Measurements from ENCODE around the gene USP54.
A peak's percentile ranks its signal among the peaks of the same experiment; 100 is the strongest.
"Not testable (repeated sequence)": the region's sequence is repeated elsewhere in the genome, so short reads cannot be mapped to it uniquely, and the experiment has no call there.

The USP54 gene

DNA sequence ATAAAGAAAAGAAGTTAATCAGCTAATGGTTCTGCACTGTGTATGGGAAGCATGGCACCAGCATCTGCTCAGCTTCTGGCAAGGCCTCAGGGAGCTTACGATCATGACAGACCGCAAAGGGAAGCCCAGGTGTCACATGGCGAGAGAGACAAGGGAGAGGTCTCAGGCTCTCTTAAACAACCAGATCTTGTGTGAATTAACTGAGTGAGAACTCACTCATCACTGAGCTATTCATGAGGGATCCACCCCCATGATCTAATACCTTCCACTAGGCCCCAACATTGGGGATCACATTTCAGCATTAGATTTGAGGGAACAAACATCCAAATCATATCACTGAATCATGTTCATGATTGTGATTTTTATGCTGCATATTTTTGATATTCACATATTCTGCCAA lies 5.8 kb downstream of the USP54 start:
- no peak for DNase-seq

- DNase-seq = no peak
These were observed 6.4 kb downstream of the USP54 start for GRCh38 chr10:73584737-73585136.

- DNase-seq = no peak
These were observed 9.2 kb downstream of the USP54 start for GRCh38 chr10:73581918-73582317.

DNA sequence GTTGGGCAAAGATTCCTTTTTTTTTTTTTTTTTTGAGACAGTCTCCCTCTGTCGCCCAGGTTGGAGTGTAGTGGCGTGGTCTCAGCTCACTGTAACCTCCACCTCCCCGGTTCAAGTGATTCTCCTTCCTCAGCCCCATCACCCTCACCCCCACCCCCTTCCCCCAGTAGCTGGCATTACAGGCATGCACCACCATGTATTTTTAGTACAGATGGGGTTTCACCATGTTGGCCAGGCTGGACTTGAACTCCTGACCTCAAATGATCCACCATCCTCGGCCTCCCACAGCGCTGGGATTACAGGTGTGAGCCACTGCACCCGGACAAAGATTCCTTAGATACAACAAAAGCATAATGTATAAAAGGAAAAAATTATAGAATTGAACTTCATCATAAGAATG lies 12.2 kb downstream of the USP54 start:
- DNase-seq = not testable (repeated sequence)

- DNase-seq = no peak
These were observed 13.4 kb downstream of the USP54 start for GRCh38 chr10:73577788-73578187.

- DNase-seq = no peak
These were observed 14.1 kb downstream of the USP54 start for GRCh38 chr10:73576890-73577591.

DNA sequence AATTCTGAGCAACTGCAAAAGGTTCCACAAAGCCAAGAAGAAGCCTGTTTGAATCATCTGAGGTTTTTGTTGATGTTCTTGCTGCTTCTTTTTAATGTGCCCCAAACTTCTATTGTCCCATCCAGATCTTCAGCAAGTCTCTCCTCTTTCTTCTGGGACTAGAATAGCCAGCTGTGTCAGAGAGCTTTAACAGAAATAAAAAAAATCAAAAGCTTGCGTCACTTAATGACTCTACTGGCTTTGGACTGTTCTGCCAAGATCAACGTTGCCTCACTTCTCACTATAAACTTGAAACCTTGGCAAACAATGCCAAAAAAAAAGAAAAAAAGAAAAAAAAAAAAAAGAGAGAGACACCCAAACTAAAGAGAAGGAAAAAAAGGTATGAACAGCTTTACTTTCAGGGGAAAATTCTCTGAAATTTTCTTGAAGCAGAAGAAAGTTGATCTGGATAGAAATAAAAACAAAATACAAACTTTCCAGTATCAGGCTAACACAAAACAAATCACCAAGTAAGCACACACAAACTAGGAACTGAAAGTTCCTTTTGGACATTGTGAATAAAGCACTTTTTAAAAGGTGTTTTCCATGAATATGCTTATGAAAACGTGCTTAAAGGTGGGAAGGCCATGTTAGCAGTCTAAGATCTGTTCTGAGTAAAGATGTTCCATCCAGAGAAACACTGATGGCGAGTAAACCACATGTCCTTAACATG lies 14.8 kb downstream of the USP54 start:
- DNase-seq = no peak

- not testable (repeated sequence) for DNase-seq
These were observed 24.1 kb downstream of the USP54 start for GRCh38 chr10:73567025-73567424.

GRCh38 chr10:73561192-73561591 lies 29.9 kb downstream of the USP54 start:
- DNase-seq = no peak

DNA sequence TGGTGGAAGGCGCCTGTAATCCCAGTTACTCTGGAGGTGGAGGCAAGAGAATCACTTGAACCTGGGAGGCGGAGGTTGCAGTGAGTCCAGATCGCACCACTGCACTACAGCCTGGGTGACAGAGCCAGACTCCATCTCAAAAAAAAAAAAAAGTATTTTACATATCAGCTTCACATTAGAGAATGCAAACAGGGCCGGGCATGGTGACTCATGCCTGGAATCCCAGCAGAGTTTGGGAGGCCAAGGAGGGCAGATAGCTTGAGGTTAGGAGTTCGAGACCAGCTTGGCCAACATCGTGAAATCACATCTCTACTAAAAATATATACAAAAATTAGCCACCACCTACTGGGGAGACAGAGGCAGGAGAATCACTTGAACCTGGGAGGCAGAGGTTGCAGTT lies 31.6 kb downstream of the USP54 start:
- DNase-seq = no peak

DNA sequence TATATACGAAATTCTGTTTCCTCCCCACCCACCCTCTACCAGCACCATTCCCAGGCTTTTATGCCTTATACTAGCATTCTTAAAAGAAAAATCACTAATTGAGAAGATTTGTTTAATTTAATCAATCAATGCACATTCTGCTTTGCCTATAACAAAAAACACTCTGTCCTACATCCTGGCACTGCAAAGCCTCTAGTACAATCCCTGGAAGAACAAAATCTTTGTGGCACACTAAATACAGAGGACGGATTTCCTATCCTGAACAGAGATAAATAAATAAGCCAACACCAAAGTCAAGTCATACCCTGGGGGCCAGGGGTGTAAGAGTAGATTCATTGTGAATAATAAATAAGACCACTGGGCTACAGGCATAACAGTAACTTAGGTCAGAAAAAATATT lies 34.3 kb downstream of the USP54 start:
- DNase-seq = no peak

- no peak for DNase-seq
These were observed 36.4 kb downstream of the USP54 start for GRCh38 chr10:73554721-73555120.

DNA sequence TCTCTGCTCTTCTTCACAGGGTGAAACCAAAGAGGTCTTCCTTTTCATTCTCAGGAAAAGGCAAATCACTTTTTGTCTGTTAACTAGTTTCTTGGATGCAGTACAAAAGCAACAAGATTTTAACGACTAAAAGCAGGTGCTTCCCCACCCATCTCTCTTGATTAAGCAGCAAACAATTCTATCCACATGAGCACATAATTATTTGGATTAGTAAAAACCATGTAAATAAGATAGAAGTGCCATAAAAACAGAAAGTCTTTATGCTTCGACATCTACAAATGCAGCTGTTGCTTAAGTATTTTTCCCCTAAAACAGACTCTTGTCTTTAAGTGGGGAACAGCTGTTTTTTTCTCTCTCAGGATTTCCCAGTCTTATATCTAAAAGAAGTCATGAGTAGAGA lies 37.4 kb downstream of the USP54 start:
- DNase-seq = no peak

DNA sequence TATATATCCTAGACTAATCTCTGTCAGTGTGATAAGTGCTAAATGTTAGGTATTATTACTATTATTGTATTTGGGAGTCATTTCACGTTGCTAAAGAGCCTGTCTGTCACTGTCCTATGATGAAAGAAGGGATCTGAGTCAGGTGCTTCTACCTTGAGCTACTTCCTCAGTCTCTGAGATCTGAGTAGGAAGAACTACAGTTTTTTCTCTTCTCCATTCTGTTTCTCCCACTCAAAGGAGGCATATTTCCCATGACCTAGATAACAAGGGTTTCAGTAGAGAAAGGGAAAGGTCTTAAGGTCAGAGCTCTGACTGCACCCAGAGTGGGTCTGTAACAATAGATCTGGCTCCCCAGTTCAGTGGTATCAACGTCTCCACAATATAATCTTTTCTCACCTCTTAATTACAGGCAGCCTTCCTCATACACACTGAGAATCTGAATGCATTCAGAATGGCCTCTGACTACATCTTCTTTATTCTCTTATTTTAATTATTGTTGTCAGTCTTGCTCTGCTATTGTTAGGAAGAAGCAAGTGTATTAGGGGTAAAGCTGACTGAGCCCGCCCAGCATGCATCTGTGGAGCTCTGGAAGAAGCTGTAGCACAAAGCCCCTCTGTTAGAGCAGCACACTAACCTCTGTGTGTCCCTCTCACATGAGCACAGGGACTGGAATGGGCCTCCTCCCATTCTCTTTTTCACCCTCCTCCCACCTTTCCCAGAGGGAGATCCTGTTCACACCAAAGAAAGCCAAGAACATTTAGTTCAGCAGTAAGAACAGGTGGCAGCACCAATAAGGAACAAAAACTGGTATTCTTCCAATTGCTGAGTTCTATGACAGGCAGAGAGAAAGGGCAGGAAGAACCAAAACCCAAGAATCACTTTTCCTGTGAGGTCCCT lies 38.1 kb downstream of the USP54 start:
- DNase-seq = no peak

DNA sequence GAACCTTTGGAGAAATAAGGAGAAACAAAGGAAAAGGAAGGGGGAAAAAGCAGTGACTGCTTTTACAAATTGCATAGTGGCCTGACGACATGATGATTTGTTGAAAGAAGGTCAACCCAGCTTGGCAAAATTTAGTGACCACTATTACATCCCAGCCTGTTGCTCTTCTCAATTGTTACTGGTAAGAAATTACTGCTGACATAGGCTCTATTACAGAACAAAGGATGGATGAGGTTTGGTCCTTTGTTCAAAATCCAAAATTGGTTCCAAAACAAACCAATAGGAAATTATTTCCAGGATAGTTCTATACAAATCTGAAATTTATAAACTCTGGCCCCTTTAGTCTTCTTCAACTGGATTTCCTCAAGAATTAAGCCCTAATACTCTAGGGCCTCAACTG lies 39.6 kb downstream of the USP54 start:
- DNase-seq = no peak

DNA sequence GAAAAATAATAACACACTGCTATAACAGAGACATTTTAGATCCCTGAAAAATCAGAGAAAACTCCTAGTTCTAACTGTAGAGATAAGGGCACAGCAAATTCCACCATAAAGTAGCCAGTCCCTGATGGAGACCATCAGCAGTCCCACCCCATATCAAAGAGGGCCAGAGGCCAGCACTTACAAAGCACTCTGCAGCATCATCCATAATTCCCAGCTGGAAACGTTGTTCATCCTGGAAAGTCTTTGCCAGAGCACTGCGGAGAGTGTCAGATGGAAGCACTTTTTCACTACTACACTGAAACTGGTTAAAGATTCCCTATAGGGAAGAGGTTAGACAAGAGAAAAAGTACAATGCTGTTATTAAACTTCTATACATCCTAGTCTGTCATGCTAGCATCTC lies 45.8 kb downstream of the USP54 start:
- DNase-seq = no peak

DNA sequence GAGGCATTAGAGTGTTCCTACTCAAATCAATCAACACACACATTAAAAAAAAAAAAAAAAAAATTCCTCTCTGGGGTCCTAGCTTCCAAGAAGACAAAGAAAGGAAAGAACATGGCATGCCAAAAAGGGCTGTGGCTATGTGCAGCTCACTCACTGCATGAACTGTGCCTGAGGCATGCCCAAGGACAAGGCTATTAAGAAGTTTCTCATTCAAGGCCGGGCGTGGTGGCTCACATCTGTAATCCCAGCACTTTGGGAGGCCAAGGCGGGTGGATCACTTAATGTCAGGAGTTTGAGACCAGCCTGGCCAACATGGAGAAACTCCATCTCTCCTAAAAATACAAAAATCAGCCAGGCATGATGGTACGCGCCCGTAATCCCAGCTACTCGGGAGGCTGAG lies 53.4 kb downstream of the USP54 start:
- no peak for DNase-seq

GRCh38 chr10:73537288-73537687 lies 53.9 kb downstream of the USP54 start:
- DNase-seq = no peak

GRCh38 chr10:73534857-73535256 lies 56.3 kb downstream of the USP54 start:
- no peak for DNase-seq

GRCh38 chr10:73529089-73529832 lies 61.9 kb downstream of the USP54 start:
- DNase-seq = peak; percentile 39

DNA sequence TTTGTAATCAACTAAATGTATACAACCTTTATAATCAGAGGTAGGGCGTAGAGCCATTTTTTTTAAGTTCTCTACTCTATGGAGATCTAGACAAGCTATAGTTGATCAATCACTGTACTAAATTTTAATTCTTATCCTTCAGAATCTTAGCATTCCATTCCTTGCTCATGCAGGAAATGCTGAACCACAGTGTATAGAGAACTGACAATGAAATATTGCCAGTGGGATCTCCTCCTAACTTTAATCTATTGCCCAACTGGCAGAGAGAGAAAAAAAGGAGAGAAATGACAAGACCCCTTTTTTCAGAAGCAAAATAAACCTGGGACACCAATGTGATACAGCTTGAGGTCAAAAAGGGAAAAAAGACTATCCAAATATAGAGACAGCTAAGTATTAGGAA lies 68.9 kb downstream of the USP54 start:
- DNase-seq = no peak

DNA sequence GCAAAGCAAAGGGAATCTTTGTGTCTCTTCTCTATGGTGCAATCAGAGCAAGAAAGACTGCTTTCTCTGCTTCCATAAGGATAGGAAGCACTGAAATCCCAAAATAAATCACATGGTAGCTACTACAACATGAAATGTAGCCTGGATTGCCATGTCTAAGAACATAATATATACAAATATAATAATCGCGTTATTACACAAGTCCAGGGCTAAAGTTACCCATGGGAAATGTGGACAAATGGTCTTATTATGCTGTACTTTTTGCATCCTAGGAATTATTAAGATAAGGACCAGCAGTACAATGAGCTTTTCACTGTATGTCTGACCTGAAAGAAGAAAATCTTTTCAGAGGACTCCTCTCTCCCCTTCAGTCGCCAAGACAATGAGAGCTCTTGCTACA lies 71.8 kb downstream of the USP54 start:
- no peak for DNase-seq
